ENCODE measurements around the gene TEPSIN. TPM values are rescaled to one million over a fixed set of nuclear protein-coding genes. Genes with fewer than 3 reads are reported as not detected.
"Not testable (repeated sequence)": the region's sequence is repeated elsewhere in the genome, so short reads cannot be mapped to it uniquely, and the experiment has no call there.

Gene TEPSIN
- total RNA-seq, 1 donor from 2014 or later, result 13.4 TPM

- DNase-seq (peak; percentile 36), ATAC-seq (ENCODE audit: poor library complexity) (no peak)
- intact Hi-C loops (cut with DNase I), result no loop called here
These were observed 8.6 kb downstream of the TEPSIN start for GRCh38 chr17:81230043-81230820.

- DNase-seq, result no peak
- intact Hi-C loops (cut with DNase I), result no loop called here
These were observed 9.3 kb downstream of the TEPSIN start for GRCh38 chr17:81229666-81229920.

GRCh38 chr17:81228834-81229665 is 9.8 kb downstream of the TEPSIN start:
- ATAC-seq (ENCODE audit: poor library complexity) (peak; percentile 5), DNase-seq (peak; percentile 43)
- intact Hi-C loops (cut with DNase I), result no loop called here

More at GRCh38 chr17:81229666-81229920, 9.3 kb downstream of the TEPSIN start:
- ATAC-seq (ENCODE audit: poor library complexity), result no peak

- peak; percentile 34 for DNase-seq
These were observed 10.4 kb downstream of the TEPSIN start for GRCh38 chr17:81228420-81228819.

GRCh38 chr17:81227630-81228029 is 11.2 kb downstream of the TEPSIN start:
- intact Hi-C loops (cut with DNase I); DNase-seq; ATAC-seq (ENCODE audit: poor library complexity): not testable (repeated sequence)

More at GRCh38 chr17:81228420-81228819, 10.4 kb downstream of the TEPSIN start:
- ATAC-seq (ENCODE audit: poor library complexity), result peak; percentile 7
- intact Hi-C loops (cut with DNase I), result no loop called here

- DNase-seq, result no peak
- intact Hi-C loops (cut with DNase I), result no loop called here
- ATAC-seq (ENCODE audit: poor library complexity), result no peak
These were observed 15.1 kb downstream of the TEPSIN start for GRCh38 chr17:81223762-81224130.

- DNase-seq (peak; percentile 100), ATAC-seq (ENCODE audit: poor library complexity) (peak; percentile 98)
- intact Hi-C loops (cut with DNase I), result no loop called here
These were observed 15.7 kb downstream of the TEPSIN start, which contains the start of gene CEP131 for GRCh38 chr17:81222906-81223761. TSS of gene CEP131 (minus strand) at chr17:81222965. CDS start at chr17:81220056, 2,909 bp downstream.

- ATAC-seq (ENCODE audit: poor library complexity) (peak; percentile 2), DNase-seq (no peak)
- intact Hi-C loops (cut with DNase I), result no loop called here
These were observed 16.3 kb downstream of the TEPSIN start for GRCh38 chr17:81222620-81222905.

GRCh38 chr17:81221842-81222619 is 16.8 kb downstream of the TEPSIN start:
- intact Hi-C loops (cut with DNase I), result no loop called here
- DNase-seq, result peak; percentile 41

GRCh38 chr17:81221371-81221841 is 17.4 kb downstream of the TEPSIN start:
- no peak for ATAC-seq (ENCODE audit: poor library complexity)
- peak; percentile 42 for DNase-seq
- intact Hi-C loops (cut with DNase I), result no loop called here

More at GRCh38 chr17:81221842-81222619, 16.8 kb downstream of the TEPSIN start:
- ATAC-seq (ENCODE audit: poor library complexity), result no peak

- intact Hi-C loops (cut with DNase I), result no loop called here
- ATAC-seq (ENCODE audit: poor library complexity) (no peak), DNase-seq (peak; percentile 31)
These were observed 19.2 kb downstream of the TEPSIN start for GRCh38 chr17:81219476-81220180.

- ATAC-seq (ENCODE audit: poor library complexity), result no peak
- peak; percentile 29 for DNase-seq
- intact Hi-C loops (cut with DNase I), result no loop called here
These were observed 19.9 kb downstream of the TEPSIN start for GRCh38 chr17:81218991-81219390.

- DNase-seq (peak; percentile 6), ATAC-seq (ENCODE audit: poor library complexity) (no peak)
- intact Hi-C loops (cut with DNase I), result no loop called here
These were observed 20.4 kb downstream of the TEPSIN start for GRCh38 chr17:81218459-81218858.

- intact Hi-C loops (cut with DNase I), result no loop called here
- no peak for DNase-seq
- no peak for ATAC-seq (ENCODE audit: poor library complexity)
These were observed 21.4 kb downstream of the TEPSIN start for GRCh38 chr17:81217491-81217890.

- intact Hi-C loops (cut with DNase I), result no loop called here
- DNase-seq (peak; percentile 19), ATAC-seq (ENCODE audit: poor library complexity) (no peak)
These were observed 24.9 kb downstream of the TEPSIN start for GRCh38 chr17:81213978-81214377.

GRCh38 chr17:81212365-81212764 is 26.5 kb downstream of the TEPSIN start:
- ATAC-seq (ENCODE audit: poor library complexity) (no peak), DNase-seq (no peak)
- intact Hi-C loops (cut with DNase I), result no loop called here

- DNase-seq, result no peak
- intact Hi-C loops (cut with DNase I), result no loop called here
- ATAC-seq (ENCODE audit: poor library complexity), result no peak
These were observed 28.0 kb downstream of the TEPSIN start for GRCh38 chr17:81210868-81211267.

GRCh38 chr17:81210466-81210865 is 28.4 kb downstream of the TEPSIN start:
- no peak for ATAC-seq (ENCODE audit: poor library complexity)
- DNase-seq, result no peak
- intact Hi-C loops (cut with DNase I), result no loop called here

Measured in Right ventricle myocardium superior (tissue), 1 donor.